H1 (cell line): ENCODE data around the gene TLR7. TPM values are rescaled to one million over a fixed set of nuclear protein-coding genes. Genes with fewer than 3 reads are reported as not detected.

Experiments used
- CBX5 ChIP-seq: fragments of 300-800, 300-1000 bp; sonication (generic); IDR thresholded peaks from 2 replicates; pipeline ENCODE4 v1.7.1; 2016; ENCODE audit warnings: antibody characterized with exemption, low read length, low read depth
- CEBPB ChIP-seq: IDR thresholded peaks from 2 replicates; pipeline ENCODE4 v1.6.1; 2012; ENCODE audit warnings: low read depth, low read length
- EP300 ChIP-seq, 2 experiments: IDR thresholded peaks; 1 replicate in 1 of 2; 2 replicates in 1 of 2; pipeline ENCODE4 v1.6.1; 2011 to 2012; ENCODE audit warnings: low read depth in 2 of 2, low read length in 2 of 2, mild to moderate bottlenecking in 2 of 2, borderline replicate concordance in 1 of 2, inconsistent platforms in 1 of 2, moderate library complexity in 1 of 2
- KDM5A ChIP-seq: fragments of 200-600 bp; IDR thresholded peaks from 2 replicates; pipeline ENCODE4 v1.7.1; 2012; ENCODE audit warnings: mild to moderate bottlenecking, low read length, inconsistent platforms, mixed read lengths
- MAFK ChIP-seq: IDR thresholded peaks from 2 replicates; pipeline ENCODE4 v1.6.1; 2012; ENCODE audit warnings: low read depth, mild to moderate bottlenecking, improper control_type of control experiment, low read length
- PHF8 ChIP-seq: fragments of 200-600 bp; sonication (generic); conservative IDR thresholded peaks from 2 replicates; pipeline ENCODE4 v1.7.1; 2012; ENCODE audit warnings: low read depth, mild to moderate bottlenecking, inconsistent platforms, low read length, moderate library complexity
- SIX5 ChIP-seq: IDR thresholded peaks from 2 replicates; pipeline ENCODE4 v1.6.1; 2011; ENCODE audit warnings: mild to moderate bottlenecking, low read depth, low read length
- SUZ12 ChIP-seq: fragments of 200-600 bp; sonication (generic); IDR thresholded peaks from 2 replicates; pipeline ENCODE4 v1.6.1; 2012; ENCODE audit warnings: mild to moderate bottlenecking, inconsistent platforms, low read length, moderate library complexity, mixed read lengths
- YY1 ChIP-seq: IDR thresholded peaks from 2 replicates; pipeline ENCODE4 v1.6.1; 2011; ENCODE audit warnings: low read depth, mild to moderate bottlenecking, low read length
- polyA plus RNA-seq, 7 experiments: library from polyadenylated mRNA; depleted of rRNA in 3 of 7; stranded (reverse) in 5 of 7; unstranded in 2 of 7; fragments of >200 nt in 5 of 7; fragments of 200-250 nt in 2 of 7; gene quantifications; 1 replicate in 5 of 7; 2 replicates in 1 of 7; 4 replicates in 1 of 7; pipeline versions ENCODE4 v1.2.1 to v1.2.3, GENCODE V29; 2011 to 2013; ENCODE audit warnings: missing spikeins in 2 of 7, mixed read lengths in 2 of 7
- total RNA-seq: library from RNA; stranded (reverse); fragmentation: NEBNext Ultra II Directional; extraction: Animal tissue kit (Norgen Biotek cat#: 25700); gene quantifications from 2 replicates; pipeline ENCODE4 v1.2.1, GENCODE V29; 2021
- TF ChIP-seq, protein P1 (sequence below): fragments of 300-600 bp; sonication (generic); IDR thresholded peaks from 2 replicates; pipeline ENCODE4 v1.7.1; 2012; ENCODE audit warnings: low read length, moderate library complexity, mild to moderate bottlenecking, inconsistent platforms; ENCODE audit not compliant: insufficient replicate concordance

TLR7 gene
- total and polyA plus RNA-seq, 2 of the 8 experiments (the other 6 are each of a cell fraction or from before 2014, with no cell fraction given): 0.02 TPM; not detected in 1

DNA sequence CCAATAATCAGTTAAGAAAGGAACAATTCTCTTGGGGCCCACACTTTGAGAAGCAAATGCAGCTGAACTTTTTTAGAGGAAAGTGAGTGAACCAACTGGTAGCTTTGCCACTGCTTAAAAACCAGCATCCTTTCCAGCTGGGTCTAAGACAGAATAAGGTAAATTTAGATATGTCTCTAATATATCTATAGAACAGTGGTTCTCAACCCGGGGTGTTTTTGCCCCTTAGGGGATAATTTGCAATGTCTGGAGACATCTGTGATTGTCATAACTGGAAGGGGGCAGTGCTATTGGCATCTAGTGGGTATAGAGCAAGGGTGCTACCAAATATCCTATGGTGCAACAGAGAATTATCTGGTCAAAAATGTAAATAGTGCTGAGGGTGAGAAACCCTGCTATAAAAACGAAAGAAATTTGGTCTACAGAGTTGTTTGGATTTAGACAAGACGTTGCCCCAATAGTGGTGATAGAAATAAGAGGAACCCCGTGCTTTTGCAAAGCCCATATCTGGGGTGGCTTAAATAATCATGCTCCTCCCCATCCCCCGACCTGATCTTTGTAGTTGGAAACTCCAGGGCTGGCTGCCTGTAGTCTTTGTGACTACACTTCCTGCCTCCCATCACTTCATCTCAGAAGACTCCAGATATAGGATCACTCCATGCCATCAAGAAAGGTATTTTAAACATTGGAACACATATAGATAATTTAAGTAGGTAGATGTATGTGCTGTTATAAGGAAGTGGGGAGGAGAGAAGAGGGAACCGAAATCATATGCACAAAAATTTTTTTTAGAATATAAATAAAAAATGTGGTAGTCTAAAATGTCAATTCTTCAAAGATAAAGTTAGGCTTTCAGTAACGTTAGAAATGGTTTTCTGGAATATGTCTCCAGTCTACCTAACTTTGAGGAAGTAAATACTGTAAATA is at the start of gene TLR7 (continued):
- TF ChIP-seq, protein P1, sequence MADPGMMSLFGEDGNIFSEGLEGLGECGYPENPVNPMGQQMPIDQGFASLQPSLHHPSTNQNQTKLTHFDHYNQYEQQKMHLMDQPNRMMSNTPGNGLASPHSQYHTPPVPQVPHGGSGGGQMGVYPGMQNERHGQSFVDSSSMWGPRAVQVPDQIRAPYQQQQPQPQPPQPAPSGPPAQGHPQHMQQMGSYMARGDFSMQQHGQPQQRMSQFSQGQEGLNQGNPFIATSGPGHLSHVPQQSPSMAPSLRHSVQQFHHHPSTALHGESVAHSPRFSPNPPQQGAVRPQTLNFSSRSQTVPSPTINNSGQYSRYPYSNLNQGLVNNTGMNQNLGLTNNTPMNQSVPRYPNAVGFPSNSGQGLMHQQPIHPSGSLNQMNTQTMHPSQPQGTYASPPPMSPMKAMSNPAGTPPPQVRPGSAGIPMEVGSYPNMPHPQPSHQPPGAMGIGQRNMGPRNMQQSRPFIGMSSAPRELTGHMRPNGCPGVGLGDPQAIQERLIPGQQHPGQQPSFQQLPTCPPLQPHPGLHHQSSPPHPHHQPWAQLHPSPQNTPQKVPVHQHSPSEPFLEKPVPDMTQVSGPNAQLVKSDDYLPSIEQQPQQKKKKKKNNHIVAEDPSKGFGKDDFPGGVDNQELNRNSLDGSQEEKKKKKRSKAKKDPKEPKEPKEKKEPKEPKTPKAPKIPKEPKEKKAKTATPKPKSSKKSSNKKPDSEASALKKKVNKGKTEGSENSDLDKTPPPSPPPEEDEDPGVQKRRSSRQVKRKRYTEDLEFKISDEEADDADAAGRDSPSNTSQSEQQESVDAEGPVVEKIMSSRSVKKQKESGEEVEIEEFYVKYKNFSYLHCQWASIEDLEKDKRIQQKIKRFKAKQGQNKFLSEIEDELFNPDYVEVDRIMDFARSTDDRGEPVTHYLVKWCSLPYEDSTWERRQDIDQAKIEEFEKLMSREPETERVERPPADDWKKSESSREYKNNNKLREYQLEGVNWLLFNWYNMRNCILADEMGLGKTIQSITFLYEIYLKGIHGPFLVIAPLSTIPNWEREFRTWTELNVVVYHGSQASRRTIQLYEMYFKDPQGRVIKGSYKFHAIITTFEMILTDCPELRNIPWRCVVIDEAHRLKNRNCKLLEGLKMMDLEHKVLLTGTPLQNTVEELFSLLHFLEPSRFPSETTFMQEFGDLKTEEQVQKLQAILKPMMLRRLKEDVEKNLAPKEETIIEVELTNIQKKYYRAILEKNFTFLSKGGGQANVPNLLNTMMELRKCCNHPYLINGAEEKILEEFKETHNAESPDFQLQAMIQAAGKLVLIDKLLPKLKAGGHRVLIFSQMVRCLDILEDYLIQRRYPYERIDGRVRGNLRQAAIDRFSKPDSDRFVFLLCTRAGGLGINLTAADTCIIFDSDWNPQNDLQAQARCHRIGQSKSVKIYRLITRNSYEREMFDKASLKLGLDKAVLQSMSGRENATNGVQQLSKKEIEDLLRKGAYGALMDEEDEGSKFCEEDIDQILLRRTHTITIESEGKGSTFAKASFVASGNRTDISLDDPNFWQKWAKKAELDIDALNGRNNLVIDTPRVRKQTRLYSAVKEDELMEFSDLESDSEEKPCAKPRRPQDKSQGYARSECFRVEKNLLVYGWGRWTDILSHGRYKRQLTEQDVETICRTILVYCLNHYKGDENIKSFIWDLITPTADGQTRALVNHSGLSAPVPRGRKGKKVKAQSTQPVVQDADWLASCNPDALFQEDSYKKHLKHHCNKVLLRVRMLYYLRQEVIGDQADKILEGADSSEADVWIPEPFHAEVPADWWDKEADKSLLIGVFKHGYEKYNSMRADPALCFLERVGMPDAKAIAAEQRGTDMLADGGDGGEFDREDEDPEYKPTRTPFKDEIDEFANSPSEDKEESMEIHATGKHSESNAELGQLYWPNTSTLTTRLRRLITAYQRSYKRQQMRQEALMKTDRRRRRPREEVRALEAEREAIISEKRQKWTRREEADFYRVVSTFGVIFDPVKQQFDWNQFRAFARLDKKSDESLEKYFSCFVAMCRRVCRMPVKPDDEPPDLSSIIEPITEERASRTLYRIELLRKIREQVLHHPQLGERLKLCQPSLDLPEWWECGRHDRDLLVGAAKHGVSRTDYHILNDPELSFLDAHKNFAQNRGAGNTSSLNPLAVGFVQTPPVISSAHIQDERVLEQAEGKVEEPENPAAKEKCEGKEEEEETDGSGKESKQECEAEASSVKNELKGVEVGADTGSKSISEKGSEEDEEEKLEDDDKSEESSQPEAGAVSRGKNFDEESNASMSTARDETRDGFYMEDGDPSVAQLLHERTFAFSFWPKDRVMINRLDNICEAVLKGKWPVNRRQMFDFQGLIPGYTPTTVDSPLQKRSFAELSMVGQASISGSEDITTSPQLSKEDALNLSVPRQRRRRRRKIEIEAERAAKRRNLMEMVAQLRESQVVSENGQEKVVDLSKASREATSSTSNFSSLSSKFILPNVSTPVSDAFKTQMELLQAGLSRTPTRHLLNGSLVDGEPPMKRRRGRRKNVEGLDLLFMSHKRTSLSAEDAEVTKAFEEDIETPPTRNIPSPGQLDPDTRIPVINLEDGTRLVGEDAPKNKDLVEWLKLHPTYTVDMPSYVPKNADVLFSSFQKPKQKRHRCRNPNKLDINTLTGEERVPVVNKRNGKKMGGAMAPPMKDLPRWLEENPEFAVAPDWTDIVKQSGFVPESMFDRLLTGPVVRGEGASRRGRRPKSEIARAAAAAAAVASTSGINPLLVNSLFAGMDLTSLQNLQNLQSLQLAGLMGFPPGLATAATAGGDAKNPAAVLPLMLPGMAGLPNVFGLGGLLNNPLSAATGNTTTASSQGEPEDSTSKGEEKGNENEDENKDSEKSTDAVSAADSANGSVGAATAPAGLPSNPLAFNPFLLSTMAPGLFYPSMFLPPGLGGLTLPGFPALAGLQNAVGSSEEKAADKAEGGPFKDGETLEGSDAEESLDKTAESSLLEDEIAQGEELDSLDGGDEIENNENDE: no peak
- TF ChIP-seq MAFK (no peak), SIX5 (no peak), EP300 (IDR thresholded peaks at IDR 0.05; ENCODE audit: borderline replicate concordance in 1 of 2, low read depth in 2 of 2, low read length in 2 of 2) (no peak), YY1 (no peak), KDM5A (no peak), CEBPB (no peak), CBX5 (no peak), PHF8 (no peak), SUZ12 (no peak)
